K562 (cell line): Measurements from ENCODE around the gene ATP2A1. TPM values are rescaled to one million over a fixed set of nuclear protein-coding genes. Genes with fewer than 3 reads are reported as not detected.

Experiments used
- ATAC-seq: fragments of 200-7000 bp; cut with Tn5 transposase; 3 replicates; pipeline ENCODE4 v1.9.1; 2020; ENCODE audit warnings: moderate library complexity
- BruUV-seq: library from RNA; stranded (reverse); fragments of 400-500 nt; replicated peaks from 2 replicates; lab custom pipeline; 2021; lab: Mats Ljungman, UMichigan
- CTCF ChIA-PET: fragments of 300-600 bp; formaldehyde crosslinking; extraction: SDS; loops from one replicate; lab custom pipeline; 2021; ENCODE audit warnings: low intra/inter-chr PET ratio; lab: Yijun Ruan, JAX
- POLR2A ChIA-PET: fragments of 300-600, 350-650 bp; sonication (Branson Sonifier 250); formaldehyde crosslinking; extraction: SDS; loops from one replicate; lab custom pipeline; 2021; ENCODE audit warnings: antibody characterized with exemption, inconsistent platforms; lab: Yijun Ruan, JAX
- DNase-seq, 4 experiments: peaks; one replicate each; pipeline versions ENCODE4 v3.0.0 to v3.0.0-alpha.2; 2011 to 2018; ENCODE audit warnings: low spot score in 3 of 4, mixed read lengths in 3 of 4; ENCODE audit errors: extremely low read depth in 1 of 4
- FAIRE-seq: peaks from 2 replicates; lab custom pipeline; 2011; peaks lifted over from hg19 to GRCh38; lab: Jason Lieb, UNC
- H2AFZ ChIP-seq: 2 replicates; pipeline ENCODE4 v1.6.0; 2011; ENCODE audit warnings: low read depth, low read length, control low read depth, inconsistent platforms
- H3K27ac ChIP-seq: fragments of 200-600 bp; 3 replicates; pipeline ENCODE4 v1.8.0; 2011; ENCODE audit warnings: low read depth, mild to moderate bottlenecking, control low read depth, inconsistent platforms, low read length, moderate library complexity, mixed read lengths; ENCODE audit errors: extremely low read depth
- H3K27me3 ChIP-seq, 2 experiments: fragments of 300-600 bp in 1 of 2; 2 replicates in 1 of 2; 3 replicates in 1 of 2; pipeline versions ENCODE4 v1.6.0 to v1.8.0; 2011; ENCODE audit warnings: inconsistent platforms in 2 of 2, low read length in 2 of 2, mild to moderate bottlenecking in 1 of 2, mixed read lengths in 1 of 2, moderate library complexity in 1 of 2; ENCODE audit not compliant: control insufficient read depth in 2 of 2, insufficient read depth in 2 of 2
- H3K36me3 ChIP-seq: fragments of 300-600 bp; 3 replicates; pipeline ENCODE4 v1.8.0; 2011; ENCODE audit warnings: mild to moderate bottlenecking, low read length, inconsistent platforms; ENCODE audit not compliant: control insufficient read depth, insufficient read depth
- H3K4me1 ChIP-seq, 2 experiments: fragments of 200-600 bp in 1 of 2; replicated peaks in 1 of 2; 2 replicates in 1 of 2; 3 replicates in 1 of 2; pipeline versions ENCODE4 v1.5.1 to v1.8.0; 2011; ENCODE audit warnings: inconsistent platforms in 2 of 2, low read length in 2 of 2, mild to moderate bottlenecking in 1 of 2, mixed read lengths in 1 of 2, moderate library complexity in 1 of 2; ENCODE audit not compliant: control insufficient read depth in 2 of 2, insufficient read depth in 2 of 2
- H3K4me2 ChIP-seq: 2 replicates; pipeline ENCODE4 v1.6.1; 2011; ENCODE audit warnings: low read length, control low read depth, inconsistent platforms, mixed read lengths; ENCODE audit not compliant: insufficient read depth
- H3K4me3 ChIP-seq: fragments of 200-600 bp; sonication (generic), shearing (Covaris generic); 2 replicates; pipeline ENCODE4 v1.5.1; 2016; ENCODE audit warnings: control low read depth, inconsistent platforms
- H3K79me2 ChIP-seq: fragments of 200-600 bp; 3 replicates; pipeline ENCODE4 v1.8.0; 2011; ENCODE audit warnings: low read length, inconsistent platforms; ENCODE audit not compliant: control insufficient read depth, insufficient read depth
- H3K9ac ChIP-seq, 2 experiments: 2 replicates each; pipeline versions ENCODE4 v1.6.0 to v1.6.1; 2011; ENCODE audit warnings: low read depth in 2 of 2, low read length in 2 of 2, control low read depth in 1 of 2, inconsistent platforms in 1 of 2, mild to moderate bottlenecking in 1 of 2, mixed read lengths in 1 of 2; ENCODE audit not compliant: insufficient read depth in 1 of 2
- H3K9me1 ChIP-seq: one replicate; pipeline ENCODE4 v1.6.0; 2011; ENCODE audit warnings: inconsistent platforms, mild to moderate bottlenecking, low read length, moderate library complexity; ENCODE audit not compliant: control insufficient read depth, insufficient read depth
- H3K9me3 ChIP-seq: replicated peaks from 2 replicates; pipeline ENCODE4 v1.5.1; 2011; ENCODE audit warnings: low read depth, low read length, inconsistent platforms; ENCODE audit not compliant: control insufficient read depth, insufficient read depth
- H4K20me1 ChIP-seq: replicated peaks from 2 replicates; pipeline ENCODE4 v1.6.1; 2011; ENCODE audit warnings: low read length, inconsistent platforms, mixed read lengths; ENCODE audit not compliant: control insufficient read depth, insufficient read depth
- ARID3A ChIP-seq: IDR thresholded peaks from 2 replicates; pipeline ENCODE4 v1.6.1; 2012; ENCODE audit warnings: low read depth, low read length, improper control_type of control experiment, borderline replicate concordance
- EGR1 ChIP-seq: fragments of 450-650 bp; conservative IDR thresholded peaks from 2 replicates; pipeline ENCODE4 v1.6.1; 2017; ENCODE audit warnings: mild to moderate bottlenecking
- HMBOX1 ChIP-seq: sonication (generic); IDR thresholded peaks from 2 replicates; pipeline ENCODE4 v1.6.1; 2016
- MTA3 ChIP-seq: fragments of 450-650 bp; formaldehyde crosslinking; IDR thresholded peaks from 2 replicates; pipeline ENCODE4 v1.6.1; 2017; ENCODE audit warnings: mild to moderate bottlenecking, borderline replicate concordance
- NFXL1 ChIP-seq: fragments of 450-650 bp; formaldehyde crosslinking; IDR thresholded peaks from 2 replicates; pipeline ENCODE4 v1.4.0; 2021; ENCODE audit warnings: mild to moderate bottlenecking
- RNF2 ChIP-seq: sonication (generic); IDR thresholded peaks from 2 replicates; pipeline ENCODE4 v1.6.1; 2016
- SMAD2 ChIP-seq: fragments of 150-350 bp; IDR thresholded peaks from 2 replicates; pipeline ENCODE4 v1.6.1; 2014; ENCODE audit warnings: low read depth, mild to moderate bottlenecking, low read length
- SUPT5H ChIP-seq: fragments of 450-650 bp; IDR thresholded peaks from 2 replicates; pipeline ENCODE4 v1.6.1; 2016
- THAP12 ChIP-seq: fragments of 250-450 bp; sonication (Bioruptor Pico); IDR thresholded peaks from 2 replicates; pipeline ENCODE4 v1.9.0; 2021; ENCODE audit warnings: mild to moderate bottlenecking, inconsistent platforms
- TRIM25 ChIP-seq: fragments of 450-650 bp; IDR thresholded peaks from 2 replicates; pipeline ENCODE4 v1.7.0; 2016; ENCODE audit warnings: borderline replicate concordance
- ZFP30 ChIP-seq: fragments of 250-450 bp; sonication (Bioruptor Pico); IDR thresholded peaks from 2 replicates; pipeline ENCODE4 v1.8.0; 2022; ENCODE audit warnings: moderate library complexity, mild to moderate bottlenecking, inconsistent platforms, borderline replicate concordance
- WGBS: fragments of 100-300 bp; shearing (Covaris generic); methylation state at CpG from one replicate; pipeline ENCODE4 v1.1.6; 2016; ENCODE audit warnings: low coverage, mixed read lengths; ENCODE audit not compliant: insufficient coverage; ENCODE audit errors: missing lambda C conversion rate; 5-methylcytosine and 5-hydroxymethylcytosine counted together
- in situ Hi-C: fragments of 300-500 bp; cut with MboI; formaldehyde crosslinking; loops from 4 replicates; pipeline ENCODE4 v1.15.0; 2018; ENCODE audit warnings: inconsistent platforms, mixed read lengths
- intact Hi-C: fragments of 100-400 bp; cut with micrococcal nuclease; formaldehyde crosslinking; loops from 2 replicates; pipeline ENCODE4 v1.14.2; 2022
- polyA plus RNA-seq, 8 experiments: library from polyadenylated mRNA; depleted of rRNA in 4 of 8; stranded (reverse) in 5 of 8; unstranded in 3 of 8; fragments of >200 nt; fragmentation: Nextera tagmentation in 2 of 8; fragmentation: Illumina TruSeq in 1 of 8; extraction: Ambion mirVana in 2 of 8; extraction: Trizol in 1 of 8; gene quantifications; 2 replicates each; pipeline versions ENCODE4 v1.2.1 to v1.2.3, GENCODE V29; 2011 to 2014; ENCODE audit warnings: inconsistent platforms in 1 of 8, missing spikeins in 1 of 8
- total RNA-seq, 7 experiments: library from RNA; depleted of rRNA in 6 of 7; stranded (reverse); fragments of >200 nt in 6 of 7; fragmentation: Illumina TruSeq in 2 of 7; extraction: Trizol in 2 of 7; gene quantifications; 2 replicates each; pipeline versions ENCODE4 v1.2.1 to v1.2.3, GENCODE V29; 2011 to 2021; ENCODE audit warnings: low replicate concordance in 1 of 7

ATP2A1 gene
- total and polyA plus RNA-seq, 9 of the 15 experiments (the other 6 are each of a cell fraction or from before 2014, with no cell fraction given): 0.25 to 2.6 (median 0.65) TPM

- Histone ChIP-seq H3K9me1 (no peaks in the 10 kb centered on the region), H3K4me2 (peak within 1 kb of the TSS; percentile 82), H3K9ac (peak within 1 kb of the TSS; percentile 92 to 96), H4K20me1 (no peaks in the 10 kb centered on the region), H3K9me3 (no peaks in the 10 kb centered on the region), H3K4me1 (peaks cover 9 to 23% of the 10 kb centered on the region in 2 experiments; a peak in 4 of 5 replicates), H2AFZ (peak within 1 kb of the TSS; percentile 99), H3K27me3 (no peaks in the 10 kb centered on the region), H3K79me2 (peaks cover 37% of the 10 kb centered on the region), H3K4me3 (peak within 1 kb of the TSS; percentile 100), H3K36me3 (peaks cover 38% of the 10 kb centered on the region), H3K27ac (peak within 1 kb of the TSS; percentile 94)
- ATAC-seq (peak; percentile 98), FAIRE-seq (peak; percentile 100), DNase-seq (peak; percentile 95 to 100 (median 97))
- 2% methylated on average over 34 of the region's 79 CpGs for WGBS
- no TSS peak for BruUV-seq
- ChIA-PET CTCF (no interaction called here), POLR2A (interaction anchor here (0.5 to 1.0 kb wide), 5 partner anchors 11 to 129 kb away, joined by 3 to 9 read pairs (median 3); partner anchors contain the start of gene SH2B1)
- intact Hi-C loops (no loop called here), in situ Hi-C loops (loop anchor here (25.0 kb wide), 1 partner anchor 289 kb away; no protein-coding TSS in a partner anchor)
- TF ChIP-seq SMAD2 (no peak), THAP12 (CRISPR knock-in tag) (no peak), HMBOX1 (no peak), TRIM25 (no peak), ARID3A (peak; percentile 93), NFXL1 (CRISPR knock-in tag) (no peak), SUPT5H (peak; percentile 88), EGR1 (peak; percentile 94), RNF2 (peak; percentile 25; the same call in 1 of the 2 replicates), MTA3 (peak; percentile 77; the same call in 1 of the 2 replicates), ZFP30 (CRISPR knock-in tag) (no peak)
These were observed 72.5 kb downstream of the ATP2A1 start, which contains the start of gene NFATC2IP for GRCh38 chr16:28950648-28951409. Gene NFATC2IP, plus strand, starts transcription at chr16:28950937. Its CDS starts 75 bp downstream, at chr16:28951012.
